Thoracic aorta (tissue), 2 donors: Measurements from ENCODE around the gene CYP26C1. TPM values are rescaled to one million over a fixed set of nuclear protein-coding genes. Genes with fewer than 3 reads are reported as not detected.

Source experiments
- ATAC-seq: fragments of 150-250 bp; one replicate; pipeline ENCODE4 v1.8.0; 2017; ENCODE audit warnings: low read depth; ENCODE audit not compliant: insufficient number of reproducible peaks, low FRiP score
- DNase-seq: peaks from one replicate; pipeline ENCODE4 v3.0.0-alpha.2; 2020; ENCODE audit warnings: low spot score
- H3K27ac ChIP-seq, 2 donors: fragments of 200-600 bp; sonication (generic); 1 replicate in 1 of 2; 2 replicates in 1 of 2; pipeline ENCODE4 v1.5.1; 2016; ENCODE audit warnings: mild to moderate bottlenecking in 2 of 2, moderate library complexity in 2 of 2
- H3K27me3 ChIP-seq: fragments of 200-600 bp; sonication (generic); replicated peaks from 2 replicates; pipeline ENCODE4 v1.6.0; 2016; ENCODE audit warnings: mild to moderate bottlenecking; ENCODE audit not compliant: insufficient read depth
- H3K36me3 ChIP-seq: fragments of 200-600 bp; sonication (generic); one replicate; pipeline ENCODE4 v1.5.1; 2016
- H3K4me1 ChIP-seq, 2 donors: fragments of 200-600 bp; sonication (generic); 1 replicate in 1 of 2; 2 replicates in 1 of 2; pipeline versions ENCODE4 v1.5.1 to v1.6.0; 2016; ENCODE audit warnings: low read depth in 2 of 2, mild to moderate bottlenecking in 1 of 2; ENCODE audit not compliant: control insufficient read depth in 1 of 2
- H3K4me3 ChIP-seq: fragments of 200-600 bp; sonication (generic); 2 replicates; pipeline ENCODE4 v1.5.1; 2016; ENCODE audit warnings: mild to moderate bottlenecking
- H3K9me3 ChIP-seq: fragments of 200-600 bp; sonication (generic); 2 replicates; pipeline ENCODE4 v1.5.1; 2016
- CTCF ChIP-seq: fragments of 200-600 bp; sonication (generic); IDR thresholded peaks from one replicate; pipeline ENCODE4 v1.5.1; 2019; ENCODE audit warnings: antibody characterized with exemption
- total RNA-seq, 2 donors: library from RNA; depleted of rRNA; stranded (reverse); fragments of >200 nt; gene quantifications; one replicate each; pipeline versions ENCODE4 v1.1.0 to v1.2.3, GENCODE V29; 2016

The CYP26C1 gene
- under 1 TPM in 1 of 2 donors, not detected in 1; 0.35 TPM for total RNA-seq

DNA sequence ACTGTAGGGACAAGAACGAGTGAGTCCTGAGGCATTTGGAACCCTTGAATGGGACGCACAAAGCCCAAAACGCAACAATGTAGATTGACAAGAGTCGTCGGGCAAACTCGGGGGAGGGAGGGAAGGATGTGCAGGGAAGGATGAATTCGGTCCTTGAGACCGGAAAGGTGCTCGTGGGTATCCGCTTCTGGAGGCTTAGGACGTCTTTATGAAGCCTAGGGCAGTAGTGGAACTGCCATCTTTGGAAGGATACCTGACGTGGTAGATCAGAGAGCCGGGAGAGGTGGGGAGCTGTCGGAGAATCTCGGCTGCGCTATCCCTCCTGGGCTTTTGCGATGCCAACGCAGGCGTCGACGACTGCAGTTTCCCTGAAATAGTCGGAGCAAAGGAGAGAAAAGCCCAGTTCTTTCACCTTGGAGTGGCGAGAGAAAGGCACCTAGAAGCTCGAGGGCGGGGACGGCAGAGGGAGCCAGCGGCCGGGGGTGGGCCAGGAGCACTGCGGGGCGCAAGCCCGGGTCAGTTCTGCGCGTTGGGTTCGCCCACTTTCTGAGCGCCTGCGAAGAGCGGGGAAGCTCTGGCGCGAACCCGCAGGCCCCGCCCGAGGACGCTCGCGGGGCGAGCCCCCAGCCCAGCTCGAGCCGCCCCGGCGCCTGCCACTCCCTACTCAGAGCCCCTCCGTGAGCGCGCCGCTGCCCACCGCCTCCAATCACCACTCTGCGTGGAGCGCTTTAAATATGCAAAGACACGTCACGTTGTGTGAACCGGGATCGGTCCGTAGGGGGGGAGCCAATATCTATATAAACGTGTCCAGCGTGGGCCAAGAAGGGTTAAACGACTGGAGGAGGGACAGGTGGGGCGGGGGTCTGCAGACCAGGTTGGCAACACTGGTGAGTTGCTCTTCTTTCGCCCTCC lies at the start of gene CYP26C1:
TSS of gene CYP26C1 (plus strand) at position 824 of the 912 bp plus-strand sequence. CDS start 466 bp downstream, outside the sequence.
- Histone ChIP-seq H3K4me3 (no peak within 1 kb of the TSS), H3K4me1 (peaks cover 8 to 33% of the 10 kb centered on the region in 2 donors), H3K9me3 (no peaks in the 10 kb centered on the region), H3K36me3 (no peaks in the 10 kb centered on the region), H3K27me3 (no peaks in the 10 kb centered on the region), H3K27ac (no peak within 1 kb of the TSS)
- no peak for ATAC-seq
- TF ChIP-seq CTCF: no peak
- DNase-seq: no peak

GRCh38 chr10:93015722-93016121 lies 44.9 kb upstream of the CYP26C1 start:
- no peak for ATAC-seq
- Histone ChIP-seq H3K36me3 (no peaks in the 10 kb centered on the region), H3K4me1 (no peaks in the 10 kb centered on the region), H3K4me3 (no peak overlapping the region), H3K9me3 (no peaks in the 10 kb centered on the region), H3K27me3 (no peaks in the 10 kb centered on the region), H3K27ac (no peak overlapping the region)
- no peak for DNase-seq
- no peak for TF ChIP-seq CTCF

GRCh38 chr10:93023013-93023650 lies 37.5 kb upstream of the CYP26C1 start:
- Histone ChIP-seq H3K4me1 (peaks cover 0 to 10% of the 10 kb centered on the region in 2 donors), H3K36me3 (no peaks in the 10 kb centered on the region), H3K4me3 (no peak overlapping the region), H3K9me3 (no peaks in the 10 kb centered on the region), H3K27ac (no peak overlapping the region), H3K27me3 (no peaks in the 10 kb centered on the region)
- DNase-seq (no peak), ATAC-seq (no peak)
- TF ChIP-seq CTCF: no peak

DNA sequence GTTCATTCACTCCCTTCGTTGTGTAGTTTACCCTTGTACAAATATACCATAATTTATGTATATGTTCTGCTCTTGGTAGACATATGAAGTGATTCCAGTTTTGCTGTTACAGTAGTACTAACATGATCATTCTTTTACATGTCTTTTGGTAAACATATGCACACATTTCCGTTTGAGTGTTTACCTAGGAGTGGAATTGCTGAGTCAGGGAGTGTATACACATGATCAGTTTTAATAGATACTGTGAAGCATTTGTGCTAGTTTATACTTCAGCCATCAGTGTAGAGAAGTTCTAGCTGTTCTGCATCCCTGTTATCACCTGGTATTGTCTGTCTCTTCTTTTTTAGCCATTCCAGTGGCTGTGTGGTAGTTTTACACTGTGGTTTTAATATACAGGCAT lies 34.5 kb upstream of the CYP26C1 start:
- Histone ChIP-seq H3K4me3 (no peak overlapping the region), H3K9me3 (no peaks in the 10 kb centered on the region), H3K27ac (no peak overlapping the region), H3K4me1 (peaks cover 10 to 24% of the 10 kb centered on the region in 2 donors), H3K27me3 (no peaks in the 10 kb centered on the region), H3K36me3 (no peaks in the 10 kb centered on the region)
- TF ChIP-seq CTCF: no peak
- ATAC-seq (no peak), DNase-seq (no peak)

DNA sequence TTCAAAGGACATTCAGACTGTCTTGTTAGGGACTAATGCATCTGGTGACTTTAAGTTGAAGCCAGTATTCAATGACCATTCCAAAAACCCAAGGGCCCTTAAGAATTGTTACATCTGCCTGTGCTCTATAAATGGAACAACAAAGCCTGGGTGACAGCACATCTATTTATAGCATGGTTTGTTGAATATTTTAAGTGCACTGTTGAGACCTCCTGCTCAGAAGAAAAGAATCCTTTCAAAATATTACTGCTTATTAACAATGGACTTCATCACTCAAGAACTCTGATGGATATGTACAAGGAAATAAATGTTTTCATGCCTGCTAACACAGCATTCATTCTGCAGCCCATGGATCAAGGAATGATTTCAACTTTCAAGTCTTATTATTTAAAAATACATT lies 33.1 kb upstream of the CYP26C1 start:
- H3K4me1 ChIP-seq: peaks cover 19 to 37% of the 10 kb centered on the region in 2 donors
- H3K27me3 ChIP-seq: no peaks in the 10 kb centered on the region
- no peaks in the 10 kb centered on the region for H3K9me3 ChIP-seq
- ATAC-seq: no peak
- DNase-seq: no peak
- no peak for TF ChIP-seq CTCF
- no peak overlapping the region for H3K27ac ChIP-seq
- H3K4me3 ChIP-seq: no peak overlapping the region
- no peaks in the 10 kb centered on the region for H3K36me3 ChIP-seq
